HepG2 (cell line): ENCODE results near the gene FMO2. TPM values are rescaled to one million over a fixed set of nuclear protein-coding genes. Genes with fewer than 3 reads are reported as not detected.

Experiments used
- ATAC-seq: fragments of 200-7000 bp; cut with Tn5 transposase; 3 replicates; pipeline ENCODE4 v1.9.1; 2020; ENCODE audit warnings: mild to moderate bottlenecking, moderate library complexity
- BruUV-seq: library from RNA; stranded (reverse); fragments of 400-500 nt; replicated peaks from 2 replicates; lab custom pipeline; 2021; lab: Mats Ljungman, UMichigan
- CTCF ChIA-PET: fragments of 300-600 bp; formaldehyde crosslinking; extraction: SDS; loops from one replicate; lab custom pipeline; 2021; ENCODE audit warnings: low total read pairs, inconsistent platforms, low intra/inter-chr PET ratio; lab: Yijun Ruan, JAX
- POLR2A ChIA-PET: fragments of 350-600 bp; sonication (Branson Sonifier 250); formaldehyde crosslinking; loops from one replicate; lab custom pipeline; 2020; ENCODE audit warnings: antibody characterized with exemption, inconsistent platforms; lab: Yijun Ruan, JAX
- DNase-seq: peaks from one replicate; pipeline ENCODE4 v3.0.0-alpha.2; 2015; ENCODE audit warnings: low spot score
- FAIRE-seq: peaks from 3 replicates; lab custom pipeline; 2011; peaks lifted over from hg19 to GRCh38; lab: Jason Lieb, UNC
- H2AFZ ChIP-seq: one replicate; pipeline ENCODE4 v1.6.1; 2011; ENCODE audit warnings: low read length, inconsistent platforms
- H3K27ac ChIP-seq: fragments of 300-600 bp; 3 replicates; pipeline ENCODE4 v1.8.0; 2011; ENCODE audit warnings: mixed run types, mild to moderate bottlenecking, mixed read lengths, low read length, inconsistent platforms; ENCODE audit not compliant: insufficient read depth; ENCODE audit errors: extremely low read length
- H3K27me3 ChIP-seq, 2 experiments: fragments of 200-600 bp in 1 of 2; 2 replicates in 1 of 2; 3 replicates in 1 of 2; pipeline versions ENCODE4 v1.6.0 to v1.8.0; 2011; ENCODE audit warnings: low read length in 2 of 2, mild to moderate bottlenecking in 2 of 2, moderate library complexity in 2 of 2, inconsistent platforms in 1 of 2; ENCODE audit not compliant: insufficient read depth in 2 of 2, control insufficient read depth in 1 of 2
- H3K36me3 ChIP-seq, 2 experiments: fragments of 200-600 bp in 1 of 2; replicated peaks in 1 of 2; 2 replicates in 1 of 2; 3 replicates in 1 of 2; pipeline versions ENCODE4 v1.5.1 to v1.8.0; 2011; ENCODE audit warnings: low read length in 2 of 2, inconsistent platforms in 1 of 2; ENCODE audit not compliant: insufficient read depth in 2 of 2, control insufficient read depth in 1 of 2
- H3K4me1 ChIP-seq: 2 replicates; pipeline ENCODE4 v1.5.1; 2012; ENCODE audit warnings: low read length, inconsistent platforms; ENCODE audit not compliant: insufficient read depth
- H3K4me2 ChIP-seq: 2 replicates; pipeline ENCODE4 v1.6.0; 2011; ENCODE audit warnings: low read depth, low read length, inconsistent platforms
- H3K4me3 ChIP-seq, 3 experiments: fragments of 200-600 bp in 1 of 3; sonication (generic), shearing (Covaris generic) in 1 of 3; replicated peaks in 1 of 3; 2 replicates each; pipeline ENCODE4 v1.5.1; 2011 to 2016; ENCODE audit warnings: low read length in 3 of 3, inconsistent platforms in 2 of 3, low read depth in 2 of 3, mild to moderate bottlenecking in 2 of 3, control low read depth in 1 of 3, mixed read lengths in 1 of 3; ENCODE audit not compliant: insufficient read depth in 1 of 3
- H3K79me2 ChIP-seq: one replicate; pipeline ENCODE4 v1.6.1; 2011; ENCODE audit warnings: low read length, inconsistent platforms; ENCODE audit not compliant: insufficient read depth
- H3K9ac ChIP-seq: 2 replicates; pipeline ENCODE4 v1.6.0; 2011; ENCODE audit warnings: mild to moderate bottlenecking, low read depth, low read length, inconsistent platforms; ENCODE audit not compliant: insufficient read depth
- H3K9me3 ChIP-seq: 2 replicates; pipeline ENCODE4 v1.5.1; 2012; ENCODE audit warnings: mild to moderate bottlenecking, low read length
- H4K20me1 ChIP-seq: 2 replicates; pipeline ENCODE4 v1.6.0; 2011; ENCODE audit warnings: inconsistent platforms, mild to moderate bottlenecking, low read length, moderate library complexity; ENCODE audit not compliant: insufficient read depth
- AKNA ChIP-seq: sonication (generic); formaldehyde crosslinking; IDR thresholded peaks from 2 replicates; pipeline ENCODE4 v1.4.0; 2020; ENCODE audit warnings: missing genetic modification reagents, borderline replicate concordance
- KLF9 ChIP-seq: IDR thresholded peaks from 2 replicates; pipeline ENCODE4 v1.6.1; 2016; ENCODE audit warnings: low read depth
- MIXL1 ChIP-seq: IDR thresholded peaks from 2 replicates; pipeline ENCODE4 v1.6.1; 2016
- RAD21 ChIP-seq: fragments of 450-650 bp; formaldehyde crosslinking; IDR thresholded peaks from 2 replicates; pipeline ENCODE4 v1.5.0; 2020; ENCODE audit warnings: mild to moderate bottlenecking
- SIX4 ChIP-seq: sonication (generic); formaldehyde crosslinking; IDR thresholded peaks from 2 replicates; pipeline ENCODE4 v1.4.0; 2020; ENCODE audit warnings: missing genetic modification reagents
- SMC3 ChIP-seq: IDR thresholded peaks from 2 replicates; pipeline ENCODE4 v1.6.1; 2011; ENCODE audit warnings: low read length, improper control_type of control experiment
- STAG1 ChIP-seq: sonication (generic); formaldehyde crosslinking; IDR thresholded peaks from 2 replicates; pipeline ENCODE4 v1.4.0; 2020; ENCODE audit warnings: missing genetic modification reagents
- TFE3 ChIP-seq: IDR thresholded peaks from 2 replicates; pipeline ENCODE4 v1.6.1; 2016
- ZNF367 ChIP-seq: sonication (generic); formaldehyde crosslinking; IDR thresholded peaks from 2 replicates; pipeline ENCODE4 v1.4.0; 2020; ENCODE audit warnings: missing genetic modification reagents, borderline replicate concordance
- ZNF580 ChIP-seq: IDR thresholded peaks from 2 replicates; pipeline ENCODE4 v1.6.1; 2016; ENCODE audit warnings: low read depth, borderline replicate concordance
- ZNF605 ChIP-seq: sonication (generic); formaldehyde crosslinking; IDR thresholded peaks from 2 replicates; pipeline ENCODE4 v1.8.0; 2022; ENCODE audit warnings: mild to moderate bottlenecking, missing genetic modification reagents
- ZNF609 ChIP-seq: sonication (generic); formaldehyde crosslinking; IDR thresholded peaks from 2 replicates; pipeline ENCODE4 v1.4.0; 2020; ENCODE audit warnings: mild to moderate bottlenecking, missing genetic modification reagents, borderline replicate concordance
- WGBS: methylation state at CpG from one replicate; pipeline ENCODE4 v1.1.6; 2017; ENCODE audit warnings: low lambda C conversion rate; 5-methylcytosine and 5-hydroxymethylcytosine counted together
- in situ Hi-C: cut with HindIII; loops from 2 replicates; pipeline ENCODE4 v1.10.0; 2017; ENCODE audit warnings: low pct_unique_long_range_greater_than_20kb; ENCODE audit not compliant: extremely low pct_ligation_motif_present
- intact Hi-C: fragments of 100-400 bp; cut with micrococcal nuclease; formaldehyde crosslinking; loops from one replicate; pipeline ENCODE4 v1.10.0; 2022; ENCODE audit not compliant: unreplicated experiment
- polyA plus RNA-seq, 8 experiments: library from polyadenylated mRNA; depleted of rRNA in 3 of 8; stranded (reverse) in 7 of 8; unstranded in 1 of 8; fragments of >200 nt; fragmentation: Illumina TruSeq in 4 of 8; extraction: Trizol in 4 of 8; gene quantifications; 2 replicates each; pipeline versions ENCODE4 v1.2.1 to v1.2.3, GENCODE V29; 2011 to 2016; ENCODE audit warnings: low read depth in 4 of 8, missing spikeins in 1 of 8, mixed read lengths in 1 of 8; ENCODE audit not compliant: insufficient read depth in 1 of 8
- total RNA-seq, 5 experiments: library from RNA; depleted of rRNA; stranded (reverse); fragments of >200 nt; fragmentation: Illumina TruSeq; extraction: Trizol; gene quantifications; 2 replicates each; pipeline ENCODE4 v1.2.3, GENCODE V29; 2016; ENCODE audit warnings: low read depth in 1 of 5

FMO2 gene
- total and polyA plus RNA-seq, 2 of the 13 experiments (the other 11 are each of a cell fraction or from before 2014, with no cell fraction given) = not detected

GRCh38 chr1:171226747-171227370 lies 41.8 kb downstream of the FMO2 start:
- H3K36me3 ChIP-seq = no peaks in the 10 kb centered on the region
- no peak overlapping the region for H3K4me3 ChIP-seq
- CTCF ChIA-PET = interaction anchor here (1.1 to 2.2 kb wide), 5 partner anchors 38 to 1298 kb away, joined by 3 to 7 read pairs (median 3); no protein-coding TSS in a partner anchor
- 0% methylated on average over 1 of the region's 1 CpG for WGBS
- H3K79me2 ChIP-seq = no peaks in the 10 kb centered on the region
- ATAC-seq = peak; percentile 93
- H2AFZ ChIP-seq = no peak overlapping the region
- no peak overlapping the region for H3K9ac ChIP-seq
- intact Hi-C loops (loop anchor here (1.0 kb wide), 1 partner anchor 146 kb away; no protein-coding TSS in a partner anchor), in situ Hi-C loops (no loop called here)
- POLR2A ChIA-PET = no interaction called here
- no peaks in the 10 kb centered on the region for H3K9me3 ChIP-seq
- H3K27me3 ChIP-seq = no peaks in the 10 kb centered on the region
- DNase-seq = peak; percentile 45
- BruUV-seq = no TSS peak
- H3K4me1 ChIP-seq = no peaks in the 10 kb centered on the region
- FAIRE-seq = peak; percentile 8
- no peak overlapping the region for H3K27ac ChIP-seq
- no peak overlapping the region for H3K4me2 ChIP-seq
- H4K20me1 ChIP-seq = no peaks in the 10 kb centered on the region
- TF ChIP-seq ZNF609 (CRISPR knock-in tag) (no peak), KLF9 (no peak), RAD21 (CRISPR knock-in tag) (peak; percentile 49; the same call in 1 of the 2 replicates), ZNF580 (no peak), STAG1 (peak; percentile 83), AKNA (CRISPR knock-in tag) (no peak), SMC3 (peak; percentile 68), MIXL1 (CRISPR knock-in tag) (peak; percentile 66; the same call in 1 of the 2 replicates), ZNF605 (no peak), TFE3 (CRISPR knock-in tag) (no peak), ZNF367 (CRISPR knock-in tag) (no peak), SIX4 (CRISPR knock-in tag) (no peak)
